Activated CD4-positive, alpha-beta T cell treated with anti-CD3 and anti-CD28 coated beads for 1 hour (primary cell): ENCODE data around the gene CHSY1.

Source experiments
- DNase-seq: peaks from one replicate; pipeline ENCODE4 v3.0.0-alpha.2; 2020

CHSY1 gene

DNA sequence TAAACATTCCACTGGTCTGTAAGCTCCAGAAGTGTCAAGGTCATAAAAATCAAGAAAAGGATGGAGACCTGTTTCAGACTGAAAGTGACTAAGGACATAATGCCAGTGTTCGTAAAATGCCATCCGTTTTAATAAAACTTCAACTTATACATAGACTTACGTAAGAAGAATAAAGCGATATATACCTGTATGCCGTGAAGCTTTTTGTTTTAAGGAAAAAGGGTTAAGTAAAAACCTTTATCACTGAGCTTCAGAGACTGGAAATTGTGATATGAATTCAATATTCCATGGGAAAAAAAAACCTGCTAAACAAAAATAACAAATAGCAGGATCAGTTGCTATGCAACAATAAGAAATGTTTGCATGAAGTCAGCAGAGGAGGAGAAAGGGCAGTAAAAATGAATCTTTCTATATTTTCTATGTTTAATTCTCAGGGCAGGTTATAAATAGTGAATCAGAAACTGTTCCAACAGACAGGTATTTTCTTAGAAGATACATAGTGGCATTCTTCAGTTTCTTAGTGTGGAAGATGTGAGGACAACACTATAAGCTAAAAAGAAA lies 42.5 kb downstream of the CHSY1 start:
- DNase-seq = no peak

DNA sequence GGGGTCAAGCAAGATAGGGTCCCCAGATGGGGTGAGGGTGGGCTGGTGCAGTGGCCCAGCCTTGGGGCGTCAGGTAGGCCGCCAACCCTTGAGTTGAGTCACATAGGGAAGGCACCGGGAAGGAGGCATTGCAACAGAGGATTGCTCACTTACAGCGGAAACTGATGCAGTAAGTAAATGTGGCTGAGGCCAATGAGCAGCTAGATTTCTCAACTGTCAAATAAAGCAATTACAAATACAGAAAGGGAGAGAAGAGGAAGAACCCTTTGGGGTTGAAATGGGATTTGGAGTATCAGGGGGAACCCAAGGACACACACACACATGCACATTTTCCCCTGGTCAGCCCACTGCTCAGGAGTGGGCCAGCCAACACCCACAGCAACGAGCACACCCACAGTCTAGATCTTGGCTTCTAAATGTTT lies 44.0 kb downstream of the CHSY1 start:
- no peak for DNase-seq

DNA sequence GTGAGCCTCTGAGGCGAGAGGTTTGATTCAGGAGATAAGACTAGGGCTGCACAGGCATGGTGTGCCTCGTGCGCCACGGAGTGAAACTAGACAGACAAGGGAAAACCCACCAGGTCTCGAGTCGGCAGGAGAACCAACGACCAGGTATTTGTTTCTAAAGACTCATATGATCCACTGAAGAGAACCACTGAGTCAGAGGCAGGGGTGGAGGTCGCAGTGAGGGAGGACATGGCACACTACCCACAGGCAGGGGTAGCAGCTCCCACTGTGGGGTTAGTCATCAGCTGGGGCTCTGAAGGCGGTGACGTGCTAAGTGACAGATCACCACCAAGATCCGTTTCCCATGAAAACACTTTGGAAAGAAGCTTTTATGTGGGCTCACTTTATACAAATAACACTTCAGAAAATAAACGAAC lies 45.7 kb downstream of the CHSY1 start:
- DNase-seq = peak; percentile 70

DNA sequence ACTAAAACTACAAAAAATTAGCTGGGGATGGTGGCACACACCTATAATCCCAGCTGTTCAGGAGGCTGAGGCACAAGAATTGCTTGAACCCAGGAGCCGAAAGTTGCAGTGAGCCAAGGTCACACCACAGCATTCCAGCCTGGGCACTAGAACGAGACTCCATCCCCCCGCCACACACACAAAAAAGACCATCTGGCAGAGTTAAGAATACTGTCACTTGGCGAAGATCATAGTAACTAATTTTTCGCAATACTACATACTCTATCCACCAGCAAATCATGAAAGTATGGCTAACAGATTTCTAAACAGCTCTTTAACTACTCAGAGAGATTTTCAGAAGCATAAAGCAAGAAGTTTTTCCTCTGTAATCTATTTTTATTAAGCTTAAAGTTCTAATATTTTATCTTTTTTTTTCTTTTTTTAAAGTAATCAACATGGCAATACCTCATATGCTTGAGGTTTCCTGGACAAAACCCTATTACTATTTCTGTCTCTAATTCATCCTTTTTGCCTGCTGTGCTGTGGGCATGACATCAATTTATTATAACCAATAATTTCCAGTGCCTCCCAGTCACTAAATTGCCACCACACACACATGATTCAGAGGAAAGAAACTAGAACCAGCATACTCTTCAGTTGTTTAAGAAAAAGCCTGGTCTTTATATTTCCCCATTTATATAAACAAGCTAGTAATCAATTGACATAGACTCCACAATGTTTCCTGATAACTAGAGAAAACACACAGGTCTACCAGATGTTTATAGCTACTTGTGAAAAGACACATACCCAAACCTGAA lies 46.9 kb downstream of the CHSY1 start:
- no peak for DNase-seq

DNA sequence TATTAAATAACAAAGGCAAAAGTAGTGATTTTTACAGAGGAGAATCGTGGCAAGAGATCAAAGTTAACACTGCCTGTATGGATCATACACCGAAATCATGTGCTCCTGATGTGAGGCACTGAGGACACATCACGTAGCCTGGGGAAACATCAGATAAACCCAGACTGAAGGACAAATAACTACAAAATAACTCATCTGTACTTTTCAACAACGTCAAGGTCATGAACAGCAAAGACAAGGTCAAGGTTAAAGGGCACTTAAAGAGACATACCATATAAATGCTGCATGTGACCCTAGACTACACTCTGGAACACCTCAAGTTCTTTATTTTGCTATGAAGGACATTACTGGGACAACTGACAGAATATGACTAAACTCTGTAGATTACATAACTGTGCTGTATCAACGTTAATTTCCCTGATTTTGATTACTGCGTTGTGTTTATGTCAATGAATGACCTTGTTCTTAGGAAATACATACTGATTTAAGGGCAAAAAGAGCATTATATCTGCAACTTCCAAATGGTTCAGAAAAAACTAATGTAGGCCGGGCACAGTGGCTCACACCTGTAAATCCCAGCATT lies 48.1 kb downstream of the CHSY1 start:
- no peak for DNase-seq

DNA sequence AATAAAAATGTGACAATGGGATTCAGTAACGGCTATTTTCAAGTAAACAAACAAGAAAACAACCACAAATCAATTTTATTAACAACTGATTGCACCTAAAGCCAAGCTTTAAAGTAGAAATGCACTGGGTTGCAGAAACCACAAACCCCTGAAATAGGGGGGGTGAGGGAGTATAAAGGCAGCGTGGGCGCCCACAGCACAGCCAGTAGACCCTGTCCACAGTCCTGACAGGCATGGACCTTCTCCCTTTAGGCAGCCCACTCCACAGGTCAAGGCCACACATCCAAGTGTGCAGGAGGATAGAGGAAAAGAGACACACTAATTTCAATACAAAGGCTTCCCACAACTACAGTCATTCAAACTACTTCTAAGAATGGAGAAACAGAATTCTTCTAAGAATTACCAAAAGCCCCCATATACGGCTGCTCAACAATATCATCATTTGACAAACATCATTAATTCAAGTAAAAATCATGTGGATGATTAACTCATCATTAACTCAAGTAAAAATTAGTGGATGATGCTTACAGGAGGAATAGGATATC lies 48.7 kb downstream of the CHSY1 start:
- no peak for DNase-seq

DNA sequence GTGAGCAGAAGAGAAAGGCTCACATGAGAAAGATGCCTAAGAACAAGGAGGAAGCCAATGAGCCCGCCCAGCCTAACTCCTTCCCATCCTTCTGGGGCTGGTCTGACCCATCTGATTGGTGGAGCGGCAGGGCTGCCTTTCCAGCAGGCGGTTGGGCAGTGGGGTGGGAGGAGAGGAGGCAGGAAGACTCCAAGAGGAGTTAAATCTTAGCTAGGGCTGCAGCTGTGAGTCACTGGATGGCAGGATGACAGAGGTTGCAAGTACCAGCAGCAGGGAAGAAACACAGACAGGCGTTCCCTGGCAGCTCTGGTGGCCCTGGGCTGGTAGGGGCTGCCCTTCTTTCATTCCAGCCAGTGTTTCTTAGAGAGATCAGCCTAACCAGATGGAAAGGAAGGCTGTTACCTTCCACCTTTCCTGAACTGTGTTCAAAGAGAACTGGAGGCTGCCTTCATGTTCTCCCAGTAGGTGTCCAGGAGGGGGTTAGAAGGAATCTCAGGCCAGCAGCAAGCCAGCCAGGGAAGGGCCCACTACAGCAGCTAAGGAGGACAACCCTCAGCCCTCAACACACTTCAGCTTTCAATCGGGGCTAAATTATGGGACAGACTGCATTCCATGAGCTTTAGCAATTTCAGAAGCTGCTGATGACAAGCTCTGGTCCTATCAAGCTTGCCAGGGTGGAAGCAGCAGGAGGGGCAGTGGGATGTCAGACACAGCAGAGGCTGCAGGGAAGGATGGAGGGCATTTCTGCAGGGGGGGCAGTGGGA lies 50.3 kb downstream of the CHSY1 start:
- no peak for DNase-seq

DNA sequence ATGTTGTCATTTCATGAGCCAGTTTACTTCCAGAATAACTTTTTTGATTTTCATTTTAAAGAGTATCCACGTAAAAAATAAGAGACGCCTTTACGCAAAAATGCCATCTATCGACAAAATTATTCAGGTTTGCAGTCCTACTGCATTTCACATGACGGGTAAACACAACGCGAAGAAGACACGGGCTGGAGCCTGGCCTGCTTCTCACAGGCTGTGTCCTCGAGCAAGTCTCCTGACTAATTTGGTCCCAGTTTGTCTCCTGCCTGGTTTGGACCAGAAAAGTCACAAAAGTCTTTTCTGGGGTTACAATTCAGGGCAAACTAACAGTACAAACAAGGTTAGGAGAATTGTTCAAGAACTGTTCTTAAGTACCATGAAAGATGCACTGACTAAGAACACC lies 51.7 kb downstream of the CHSY1 start:
- no peak for DNase-seq

DNA sequence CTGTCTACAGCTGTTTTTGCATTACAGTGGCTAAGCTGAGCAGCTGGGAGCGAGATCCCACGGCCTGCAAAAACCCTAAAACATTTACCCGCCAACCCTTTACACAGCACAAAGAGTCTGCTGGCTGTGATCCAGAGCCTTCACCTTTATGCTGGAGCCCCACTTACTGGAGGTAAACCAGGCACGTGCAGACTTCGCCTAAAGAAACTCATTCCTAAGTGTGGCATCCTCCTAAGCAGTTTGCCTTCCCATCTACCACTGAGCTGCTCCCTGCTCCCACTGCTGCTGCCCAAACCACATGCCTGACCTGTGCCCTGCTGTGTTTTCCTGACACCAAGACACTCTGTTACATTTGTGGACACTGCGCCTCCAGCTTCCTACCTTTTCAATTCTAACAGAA lies 53.0 kb downstream of the CHSY1 start:
- no peak for DNase-seq

DNA sequence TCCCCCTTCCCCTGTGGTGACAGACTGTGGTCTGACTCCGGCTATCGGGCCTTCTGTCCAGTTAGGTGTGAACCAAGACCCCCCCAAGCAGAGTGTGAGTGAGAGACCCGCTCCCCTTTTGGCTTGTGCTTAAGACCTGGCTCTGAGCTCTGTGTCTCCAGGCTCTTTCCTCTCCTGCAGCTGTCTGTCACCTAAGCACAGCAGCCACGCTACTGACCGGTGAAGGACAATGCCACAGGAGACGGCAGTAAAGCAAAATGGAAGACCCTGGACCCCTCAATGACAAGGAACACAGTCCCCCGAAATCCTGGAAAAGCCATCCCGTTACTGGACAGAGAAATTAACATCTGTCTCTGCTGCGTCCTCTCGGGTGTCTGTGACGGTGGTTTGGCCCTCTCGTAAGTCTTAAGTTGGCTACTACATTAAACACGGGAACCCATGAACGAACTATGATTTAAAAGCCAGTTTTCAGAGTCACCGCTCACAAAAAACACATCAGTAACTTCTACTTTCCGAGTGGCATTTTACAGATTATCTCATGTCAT lies 53.7 kb downstream of the CHSY1 start:
- no peak for DNase-seq

DNA sequence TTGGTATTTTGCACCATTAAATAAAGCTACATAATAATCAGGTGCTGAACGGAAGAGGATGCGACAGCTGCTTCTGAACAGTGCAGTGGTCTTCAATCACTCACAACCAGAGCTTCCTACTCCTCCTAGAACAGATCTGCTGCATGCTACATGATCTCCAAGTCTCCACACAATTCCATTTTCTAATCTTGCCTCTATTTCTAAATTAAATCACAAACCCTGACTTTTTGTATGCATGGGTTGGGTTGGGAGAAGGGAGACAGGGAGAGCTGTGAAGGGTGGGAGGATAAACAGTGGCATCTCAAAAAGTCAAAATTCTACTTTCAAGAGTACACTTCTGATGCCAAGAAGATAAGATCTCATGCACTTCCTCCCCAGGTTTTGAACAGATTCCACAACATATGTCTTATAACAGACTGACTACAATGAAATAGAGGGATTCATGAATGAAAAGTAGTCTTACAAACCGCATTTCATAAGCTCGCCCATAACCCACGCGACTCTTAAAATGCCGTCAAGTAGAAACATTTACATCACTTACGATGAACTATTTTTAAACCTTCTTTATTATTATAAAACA lies 57.2 kb downstream of the CHSY1 start:
- DNase-seq = no peak

DNA sequence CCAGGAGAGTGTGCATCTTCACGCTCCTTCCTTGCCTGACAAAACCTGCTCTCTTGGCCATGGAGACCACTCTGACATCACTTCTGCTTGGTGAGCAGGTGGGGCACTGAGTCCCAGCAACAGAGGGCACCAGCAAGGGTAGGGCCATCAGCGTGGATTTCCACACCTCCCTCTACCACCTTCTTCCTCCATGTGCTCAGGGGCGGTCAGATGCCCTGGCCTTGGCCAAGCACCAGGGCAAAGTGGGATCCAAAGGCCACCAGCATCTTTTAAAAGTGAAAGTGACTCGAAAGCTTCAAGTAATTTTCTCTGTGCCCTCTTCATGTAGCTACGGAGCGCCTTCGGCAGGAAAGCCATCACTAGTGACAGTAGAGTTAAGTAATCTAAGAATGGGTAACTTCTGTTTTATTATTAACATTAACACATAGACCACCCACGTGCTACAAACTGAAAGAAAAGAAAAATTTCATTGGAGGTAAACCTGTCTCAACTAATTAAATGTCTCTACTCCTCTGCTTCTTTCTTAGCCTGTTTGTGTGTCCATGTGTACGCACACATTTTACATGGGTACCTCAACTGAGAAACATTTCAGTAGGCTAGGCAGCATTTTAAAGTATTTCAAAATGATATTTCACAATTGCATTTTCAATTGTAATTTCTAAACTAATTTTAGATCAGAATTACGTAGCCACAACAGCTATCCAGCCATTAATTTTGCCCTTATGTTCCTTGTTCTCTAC lies 57.9 kb downstream of the CHSY1 start:
- no peak for DNase-seq

DNA sequence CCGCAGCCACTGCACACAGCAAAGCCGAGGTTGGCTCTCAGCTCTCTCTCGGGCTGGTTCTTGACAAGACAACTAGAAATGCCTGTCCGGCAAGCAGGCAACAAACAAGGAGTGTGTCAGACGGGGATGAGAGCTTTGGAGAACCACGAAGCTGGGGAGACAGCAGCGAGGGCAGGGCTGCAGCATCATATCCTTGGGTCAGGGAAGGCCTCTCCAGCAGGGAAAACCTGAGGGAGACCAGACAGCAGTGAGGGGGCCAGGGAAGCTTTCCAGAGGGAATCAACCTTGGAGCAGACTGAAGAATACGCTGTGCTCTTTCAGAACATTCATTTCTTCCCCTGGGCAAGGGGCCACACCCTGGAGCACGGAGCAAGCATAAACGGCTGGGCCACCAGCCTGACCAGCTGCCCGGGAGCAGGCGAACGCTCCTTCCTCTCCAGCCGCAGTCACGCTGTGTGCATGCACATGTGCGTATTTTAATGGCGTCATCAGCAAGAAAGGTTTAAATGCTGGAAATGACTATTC lies 58.7 kb downstream of the CHSY1 start:
- DNase-seq = no peak

DNA sequence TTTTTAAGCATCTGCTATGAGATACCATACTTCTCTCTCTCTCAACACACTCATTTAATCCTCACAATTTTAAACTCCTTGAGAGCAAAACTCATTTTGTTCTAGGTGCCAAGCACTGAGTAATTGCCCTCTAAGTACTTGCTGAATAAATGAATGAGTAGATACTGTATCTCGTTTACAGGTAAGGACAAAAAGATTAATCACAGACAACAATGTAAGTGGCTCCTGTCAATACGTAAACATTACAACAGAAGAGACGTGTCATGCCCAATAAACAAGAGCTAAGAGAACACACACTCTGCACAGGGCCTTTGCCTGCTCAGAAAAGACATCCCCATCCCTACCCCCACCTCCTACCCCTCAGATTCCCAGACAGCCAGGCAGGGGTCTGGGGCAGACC lies 59.8 kb downstream of the CHSY1 start:
- DNase-seq = no peak

DNA sequence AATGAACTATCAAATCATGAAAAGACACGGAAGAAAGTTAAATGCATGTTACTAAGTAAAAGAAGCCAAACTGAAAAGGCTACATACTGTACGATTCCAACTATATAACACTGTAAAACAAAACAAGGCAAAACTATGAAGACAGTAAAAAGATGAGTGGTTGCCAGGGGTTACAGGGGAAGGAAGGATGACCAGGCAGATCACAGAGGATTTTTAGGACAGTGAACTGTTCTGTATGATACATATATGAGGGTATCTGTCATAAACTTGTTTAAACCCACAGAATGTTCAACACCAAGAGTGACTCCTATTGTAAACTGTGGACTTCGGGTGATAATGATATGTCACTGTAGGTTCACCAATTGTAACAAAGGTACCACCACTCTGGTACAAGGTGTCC lies 60.6 kb downstream of the CHSY1 start:
- no peak for DNase-seq

DNA sequence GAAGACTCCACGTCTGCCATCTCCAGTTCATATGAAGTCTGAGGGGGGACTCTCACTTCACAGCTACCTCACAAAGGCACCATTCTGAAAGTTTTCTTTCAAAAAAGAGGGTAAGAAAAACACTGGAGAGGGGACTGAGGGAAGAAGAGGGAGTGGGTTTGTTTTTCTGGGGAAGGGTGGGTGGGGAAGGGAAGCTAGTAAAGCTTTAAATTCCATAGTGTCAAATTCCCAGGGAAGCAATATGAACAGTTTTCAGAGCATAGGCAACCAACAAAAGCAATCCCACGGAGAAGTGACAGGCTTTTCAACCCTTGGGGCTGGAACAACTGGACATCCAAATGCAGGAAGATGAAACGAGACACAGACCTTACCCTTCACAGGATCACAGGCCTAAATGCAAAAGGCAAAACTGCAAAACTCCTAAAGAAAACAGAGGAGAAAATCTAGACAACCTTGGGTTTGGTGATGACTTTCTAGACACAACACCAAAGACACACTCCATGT lies 61.7 kb downstream of the CHSY1 start:
- no peak for DNase-seq

DNA sequence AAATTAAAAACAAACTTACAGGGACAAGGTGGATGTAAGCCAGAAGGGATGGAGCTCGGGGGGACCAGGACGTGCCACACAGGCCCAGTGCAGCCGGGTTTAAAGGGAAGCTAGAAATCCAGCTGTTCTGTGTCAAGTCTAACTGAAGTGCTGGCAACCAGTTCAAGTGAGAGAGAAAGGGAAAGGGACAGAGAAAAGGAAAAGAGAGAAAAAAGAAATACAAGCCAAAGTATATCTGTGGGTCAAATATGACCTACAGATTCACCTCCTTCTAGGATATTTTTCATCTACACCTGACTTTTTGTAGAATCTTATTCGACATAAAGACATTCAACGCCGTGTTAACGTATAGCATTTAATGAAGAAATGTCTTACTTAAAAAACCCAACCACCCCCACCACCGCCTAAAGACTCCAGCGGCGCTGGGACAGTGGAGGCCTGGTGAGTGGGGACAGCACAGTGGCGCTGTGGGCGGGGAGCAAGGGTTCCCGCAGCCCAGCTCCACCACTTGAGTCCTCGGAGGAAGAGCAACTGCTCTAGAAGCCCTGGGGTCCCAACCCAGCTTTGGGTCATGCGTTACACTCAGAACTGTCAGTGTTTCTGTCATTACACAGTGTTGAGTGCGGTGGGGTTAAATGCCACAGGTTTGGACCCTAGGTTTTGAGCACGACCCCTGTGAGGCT lies 62.3 kb downstream of the CHSY1 start:
- DNase-seq = no peak

DNA sequence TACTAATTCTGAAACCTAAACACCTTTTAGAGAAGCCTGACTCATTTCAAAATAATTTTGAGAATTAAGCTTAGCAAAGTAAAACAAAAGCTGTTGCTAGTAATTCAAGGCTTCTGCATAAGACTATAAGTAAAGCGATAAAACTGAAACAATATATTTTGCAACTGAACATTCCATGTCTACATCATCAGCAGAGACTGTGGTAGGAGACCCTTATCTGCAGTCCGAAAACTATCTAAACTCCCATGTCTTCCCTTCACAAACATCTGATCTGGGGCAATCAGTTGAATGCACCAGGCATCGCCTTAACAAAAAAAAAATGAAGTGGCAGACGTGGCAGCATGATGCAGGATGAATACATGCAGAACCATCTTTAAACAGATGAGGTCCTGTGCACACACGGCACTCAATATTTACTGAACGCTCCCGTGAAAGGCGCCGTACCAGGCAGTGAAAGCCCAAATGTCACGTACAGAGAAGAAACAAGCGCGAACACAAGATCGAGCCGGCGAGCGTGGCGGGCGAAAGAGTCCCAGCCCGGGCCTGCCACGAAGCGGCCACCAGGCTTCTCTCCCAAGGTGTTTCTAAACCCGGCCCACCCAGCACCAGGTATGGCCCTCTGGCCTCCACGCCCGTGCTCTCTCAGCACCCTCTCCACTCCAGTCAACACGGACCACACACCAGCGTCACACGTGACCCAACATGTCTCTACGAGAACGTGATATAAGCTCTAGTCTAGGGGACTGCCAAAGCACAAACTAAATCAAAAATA lies 63.0 kb downstream of the CHSY1 start:
- no peak for DNase-seq

DNA sequence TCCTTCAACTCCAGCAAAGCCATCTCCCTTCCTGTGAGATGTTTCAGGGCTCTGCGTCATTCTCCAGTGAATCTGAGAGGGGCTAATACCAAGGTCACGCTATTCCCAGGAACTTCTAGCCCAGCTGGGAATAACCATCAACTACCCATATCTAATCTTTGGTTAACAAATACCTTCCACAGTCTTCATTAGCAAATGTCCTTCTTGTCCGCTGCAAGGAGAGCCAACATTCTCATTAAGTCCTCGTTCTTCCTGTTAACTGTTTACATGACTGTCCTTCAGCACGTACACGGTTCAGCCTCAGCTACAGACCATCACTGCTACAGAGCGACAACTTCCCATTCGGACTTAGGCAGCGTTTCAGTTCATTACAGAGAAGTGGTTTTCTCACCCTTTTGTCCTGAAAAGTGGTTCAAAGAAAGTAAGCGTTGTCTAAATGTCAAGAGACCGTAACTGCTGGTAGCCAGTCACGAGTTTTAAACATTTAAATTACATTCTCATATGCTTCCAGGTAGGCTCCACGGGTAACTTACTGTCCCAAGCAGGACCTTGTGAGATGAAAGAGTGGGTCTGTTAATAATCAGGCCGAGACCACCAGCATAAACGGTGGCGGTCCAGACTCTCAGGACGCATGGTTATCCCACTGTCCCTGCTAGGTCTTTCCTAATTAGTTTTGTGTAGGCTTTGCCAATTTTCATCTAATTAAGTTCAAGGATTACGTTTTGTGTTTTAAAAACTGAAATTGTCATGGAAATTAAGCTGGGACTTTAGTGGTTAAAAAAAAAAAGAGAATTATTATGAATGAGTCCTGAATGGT lies 63.8 kb downstream of the CHSY1 start:
- no peak for DNase-seq
